ENCODE data around the gene COL6A1.
"Not testable (repeated sequence)": the region's sequence is repeated elsewhere in the genome, so short reads cannot be mapped to it uniquely, and the experiment has no call there.

Gene COL6A1

DNA sequence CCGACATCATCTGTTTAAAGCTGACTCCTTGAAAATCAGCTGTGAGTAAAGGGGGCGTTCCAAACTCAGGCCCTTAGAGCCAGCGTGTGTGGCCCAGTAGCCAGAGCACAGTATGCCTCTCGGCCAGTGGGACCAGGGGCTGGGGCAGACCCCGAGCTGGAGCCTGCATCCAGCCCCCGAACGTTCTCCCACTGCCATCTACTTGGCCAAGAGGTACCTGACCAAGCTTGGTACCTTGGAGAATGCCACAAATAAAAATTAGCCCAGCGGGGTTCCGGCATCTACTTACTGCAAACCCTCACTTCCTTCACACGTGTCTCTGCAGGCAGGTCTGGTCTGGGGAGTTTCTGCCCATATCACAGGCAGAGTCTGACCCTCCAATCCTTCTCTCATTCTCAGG, 59.6 kb downstream of the COL6A1 start:
- no peak for TF ChIP-seq POLR2A (IDR thresholded peaks at IDR 0.05; ENCODE audit: low read depth, low read length)
- DNase-seq (ENCODE audit: insufficient read length, low spot score) = no peak
- no peak for FAIRE-seq

DNA sequence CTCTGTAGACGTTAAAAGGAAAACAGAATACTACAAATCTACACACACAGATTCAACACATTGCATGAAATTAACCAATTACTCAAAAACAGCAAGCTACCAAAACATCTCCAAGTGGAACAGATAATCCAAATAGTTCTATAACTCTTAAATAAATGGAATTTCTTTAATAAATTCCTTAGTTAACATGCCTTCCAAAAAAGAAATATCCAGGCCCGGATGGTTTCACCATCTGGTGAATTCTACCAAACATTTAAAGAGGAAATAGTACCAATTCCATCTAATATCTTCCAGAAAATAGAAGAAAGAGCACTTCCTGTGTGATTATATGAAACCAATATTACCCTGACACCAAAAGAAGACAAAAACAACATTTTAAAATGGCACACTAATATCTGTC, 63.6 kb downstream of the COL6A1 start:
- no peak for TF ChIP-seq POLR2A (IDR thresholded peaks at IDR 0.05; ENCODE audit: low read depth, low read length)
- DNase-seq (ENCODE audit: insufficient read length, low spot score) (no peak), FAIRE-seq (no peak)

DNA sequence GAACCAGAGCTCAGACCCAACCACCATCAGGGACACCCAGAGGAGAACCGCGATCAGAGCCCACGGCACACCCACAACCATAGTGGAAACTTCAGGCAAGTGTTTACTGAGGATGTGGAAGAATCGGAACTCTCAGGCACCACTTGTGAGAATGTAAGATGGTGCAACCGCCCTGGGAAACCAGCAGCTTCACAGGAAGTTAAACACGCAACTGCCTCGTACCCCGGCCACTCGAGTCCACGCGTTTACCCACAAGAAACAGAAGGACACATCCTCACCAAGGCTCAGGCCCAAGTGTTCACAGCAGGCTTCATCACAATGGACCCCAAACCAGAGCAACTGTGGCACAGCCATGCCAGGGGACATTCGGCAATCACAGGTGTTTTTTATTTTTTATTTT, 64.9 kb downstream of the COL6A1 start:
- FAIRE-seq (no peak), DNase-seq (ENCODE audit: insufficient read length, low spot score) (no peak)
- no peak for TF ChIP-seq POLR2A (IDR thresholded peaks at IDR 0.05; ENCODE audit: low read depth, low read length)

DNA sequence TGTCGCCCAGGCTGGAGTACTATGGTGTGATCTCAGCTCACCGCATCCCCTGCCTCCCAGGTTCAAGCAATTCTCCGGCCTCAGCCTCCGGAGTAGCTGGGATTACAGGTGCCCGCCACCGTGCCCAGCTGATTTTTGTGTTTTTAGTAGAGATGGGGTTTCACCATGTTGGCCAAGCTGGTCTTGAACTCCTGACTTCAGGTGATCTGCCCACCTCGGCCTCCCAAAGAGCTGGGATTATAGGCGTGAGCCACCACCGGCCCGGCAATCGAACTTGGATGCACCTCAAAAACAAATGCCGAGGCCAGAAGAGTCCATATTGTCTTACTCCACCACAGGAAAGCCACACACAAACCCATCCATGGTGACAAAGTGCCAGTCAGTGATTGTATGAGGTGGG, 65.3 kb downstream of the COL6A1 start:
- not testable (repeated sequence) for FAIRE-seq; DNase-seq (ENCODE audit: insufficient read length, low spot score)

DNA sequence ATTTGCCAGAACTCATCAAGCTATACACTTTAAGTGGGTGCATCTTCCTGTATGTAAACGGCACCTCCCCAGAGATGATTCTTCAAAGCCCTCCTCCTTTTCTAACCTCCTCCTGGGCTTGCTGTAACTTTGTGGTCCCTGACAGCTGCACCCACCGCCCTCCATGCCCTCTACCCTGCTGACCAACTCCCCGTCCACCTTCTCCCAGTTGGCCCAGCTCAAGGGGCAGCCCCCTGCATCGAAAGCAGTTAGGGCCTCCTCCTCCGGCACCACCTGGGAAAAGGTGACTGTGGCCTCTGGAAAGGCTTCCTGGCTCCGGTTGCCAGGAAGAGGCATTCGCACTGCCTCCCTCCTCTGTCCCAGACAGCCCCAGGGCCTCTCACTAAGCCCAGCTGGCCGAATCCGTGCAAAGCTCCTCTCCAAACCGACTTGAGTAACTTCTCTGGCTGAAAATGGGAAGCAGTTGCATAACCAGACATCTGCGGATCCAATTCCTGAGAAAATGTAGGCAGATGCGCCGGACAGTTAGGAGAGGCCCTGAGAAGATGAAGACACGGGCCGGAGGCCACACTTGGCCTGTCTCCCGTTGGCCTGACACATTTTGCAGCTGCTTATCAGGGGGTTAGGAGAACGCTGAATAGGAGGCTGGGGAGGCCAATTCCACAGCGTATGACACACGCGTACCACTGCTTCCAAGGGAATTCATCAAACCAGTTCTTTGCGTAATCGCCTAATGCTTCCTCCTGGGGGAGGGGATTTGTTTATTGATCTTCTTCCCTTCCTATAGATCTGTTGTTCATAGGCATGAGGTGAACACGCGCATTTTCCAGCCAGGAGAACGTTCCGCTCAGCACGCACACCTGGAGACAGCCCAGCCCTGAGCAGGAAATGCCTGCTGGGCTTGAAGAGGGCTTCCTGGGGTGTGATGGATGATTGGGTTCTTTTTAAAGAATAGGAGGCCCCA, 67.6 kb downstream of the COL6A1 start:
- TF ChIP-seq POLR2A (IDR thresholded peaks at IDR 0.05; ENCODE audit: low read depth, low read length) = no peak
- DNase-seq (ENCODE audit: insufficient read length, low spot score) = peak; percentile 75
- no peak for FAIRE-seq

DNA sequence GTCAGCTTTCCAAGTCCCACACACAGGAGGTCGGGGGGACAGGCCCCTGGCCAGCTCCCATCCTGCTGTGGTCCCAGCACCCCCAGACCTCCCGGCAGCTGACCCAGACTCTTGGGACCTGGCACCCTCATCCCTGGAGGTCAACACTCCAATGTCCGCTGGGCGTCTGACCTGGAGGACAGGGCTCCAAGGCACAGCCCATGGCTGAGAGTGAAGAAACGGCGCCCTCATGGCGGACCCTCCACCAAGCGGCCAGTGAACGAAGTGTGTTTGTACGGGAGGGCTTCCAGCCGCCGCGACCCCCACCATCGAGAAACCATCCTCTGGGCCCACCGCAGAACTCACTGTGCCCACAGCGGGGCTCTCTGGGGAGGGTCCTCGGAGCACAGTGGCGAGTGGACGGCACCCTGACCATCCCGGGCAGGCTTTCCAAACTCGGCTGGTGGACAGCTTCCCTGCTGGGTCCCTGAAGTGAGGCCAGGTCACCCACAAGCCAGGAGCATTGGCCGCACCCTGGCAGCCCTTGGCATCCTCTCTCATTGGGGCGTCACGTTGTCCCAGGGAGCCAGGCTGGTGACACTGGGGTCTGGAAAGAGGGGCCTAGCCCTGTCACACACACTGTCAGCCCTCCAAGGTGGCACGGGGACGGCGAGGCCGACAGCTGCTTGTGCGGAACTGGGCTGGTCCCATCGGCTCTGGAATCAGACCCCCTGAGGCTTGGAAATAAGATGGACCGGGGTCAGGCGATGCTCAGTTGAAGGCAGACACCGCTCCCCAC, 68.5 kb downstream of the COL6A1 start:
- TF ChIP-seq POLR2A (IDR thresholded peaks at IDR 0.05; ENCODE audit: low read depth, low read length) = no peak
- no peak for FAIRE-seq
- no peak for DNase-seq (ENCODE audit: insufficient read length, low spot score)

DNA sequence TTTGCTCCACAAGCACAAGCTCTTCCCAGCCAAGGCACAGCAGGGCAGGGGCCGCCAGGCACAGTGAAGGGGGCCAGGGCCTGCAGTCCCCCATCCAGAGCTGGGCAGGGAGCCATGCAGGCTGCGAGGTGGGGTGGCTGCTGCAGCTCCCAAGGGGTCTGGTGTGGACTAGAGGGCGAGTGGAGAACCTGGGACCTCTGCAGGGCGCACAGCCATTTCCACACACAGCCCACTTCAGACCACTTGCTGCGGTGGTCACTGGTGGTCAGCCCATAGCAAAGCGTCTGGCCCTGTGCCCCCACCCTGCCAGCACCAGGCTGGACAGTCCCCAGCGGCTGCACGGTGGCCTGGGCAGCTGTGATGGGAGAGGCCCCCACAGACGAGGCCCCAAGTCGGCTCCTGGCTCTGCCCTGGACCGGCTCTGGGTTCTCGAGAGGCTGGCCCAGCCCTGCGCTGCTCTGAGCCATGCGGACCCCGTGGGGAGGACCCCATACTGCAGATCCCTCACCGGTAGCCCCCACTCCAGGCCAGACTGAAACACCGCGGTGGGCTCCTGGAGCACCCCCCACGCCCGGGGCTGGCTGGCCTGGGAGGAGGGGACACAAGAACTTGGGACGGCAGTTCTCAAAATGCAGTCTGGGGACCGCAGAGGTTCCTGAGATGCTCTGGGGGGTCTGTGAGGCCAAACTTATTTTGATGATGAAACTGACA, 69.3 kb downstream of the COL6A1 start:
- FAIRE-seq (no peak), DNase-seq (ENCODE audit: insufficient read length, low spot score) (no peak)
- TF ChIP-seq POLR2A (IDR thresholded peaks at IDR 0.05; ENCODE audit: low read depth, low read length) = no peak

DNA sequence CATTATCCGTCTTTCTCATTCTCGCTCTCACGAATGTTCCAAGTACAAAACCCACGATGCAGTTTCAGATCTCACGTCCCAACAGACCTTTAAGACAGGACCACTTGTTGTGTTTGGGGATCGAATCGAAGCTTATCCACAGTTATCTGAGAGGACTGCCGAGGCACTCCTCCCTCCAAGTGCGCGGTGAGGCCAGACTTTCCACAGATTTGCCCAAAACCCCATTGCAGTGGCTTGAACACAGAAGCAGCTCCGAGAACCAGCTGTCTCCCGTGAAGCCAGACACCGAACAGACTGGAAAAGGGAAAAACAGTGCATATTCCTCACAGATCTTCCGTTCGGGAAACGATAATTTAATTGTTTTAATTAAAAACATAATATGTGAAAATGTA, 69.8 kb downstream of the COL6A1 start:
- FAIRE-seq (no peak), DNase-seq (ENCODE audit: insufficient read length, low spot score) (no peak)
- no peak for TF ChIP-seq POLR2A (IDR thresholded peaks at IDR 0.05; ENCODE audit: low read depth, low read length)

DNA sequence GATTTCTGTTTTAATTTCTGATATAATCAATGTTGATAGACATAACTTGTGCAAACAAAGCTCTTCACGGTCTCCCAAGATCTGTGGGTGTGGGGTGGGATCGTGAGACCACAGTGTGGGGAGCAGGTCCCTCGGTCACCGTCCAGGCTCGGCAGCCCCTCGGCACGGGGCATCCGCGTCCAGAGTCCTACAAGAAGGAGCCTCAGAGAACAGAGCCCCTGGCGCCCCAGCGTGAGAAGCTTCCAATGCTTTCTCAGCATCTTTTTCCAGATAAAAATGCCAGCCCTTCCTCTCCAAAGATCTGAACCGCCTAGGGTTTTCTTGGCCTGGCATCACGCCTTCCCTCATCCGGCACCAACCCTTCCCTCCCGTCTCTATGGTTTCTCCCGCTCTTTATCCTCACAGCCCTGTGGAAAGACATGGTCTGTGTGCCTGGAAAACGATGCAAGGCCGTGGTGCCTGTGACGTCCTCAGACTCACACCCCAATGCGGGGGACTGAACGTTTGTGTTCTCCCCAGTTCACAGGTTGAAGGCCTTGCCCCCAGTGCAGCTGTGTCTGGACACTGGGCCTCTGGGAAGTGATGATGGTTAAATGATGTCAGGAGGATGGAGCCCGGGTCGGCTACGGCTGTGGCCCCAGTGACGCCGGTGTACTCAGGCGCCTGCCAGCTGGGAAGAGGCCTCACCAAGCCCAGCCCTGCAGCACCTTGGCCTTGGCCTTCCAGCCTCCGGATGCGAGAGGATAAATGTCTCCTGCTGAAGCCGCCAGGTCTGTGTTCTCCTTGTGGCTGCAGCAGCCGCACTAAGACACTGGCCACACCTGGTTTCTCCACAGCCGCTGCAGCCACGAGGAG, 70.5 kb downstream of the COL6A1 start:
- no peak for FAIRE-seq
- DNase-seq (ENCODE audit: insufficient read length, low spot score) = no peak
- no peak for TF ChIP-seq POLR2A (IDR thresholded peaks at IDR 0.05; ENCODE audit: low read depth, low read length)

DNA sequence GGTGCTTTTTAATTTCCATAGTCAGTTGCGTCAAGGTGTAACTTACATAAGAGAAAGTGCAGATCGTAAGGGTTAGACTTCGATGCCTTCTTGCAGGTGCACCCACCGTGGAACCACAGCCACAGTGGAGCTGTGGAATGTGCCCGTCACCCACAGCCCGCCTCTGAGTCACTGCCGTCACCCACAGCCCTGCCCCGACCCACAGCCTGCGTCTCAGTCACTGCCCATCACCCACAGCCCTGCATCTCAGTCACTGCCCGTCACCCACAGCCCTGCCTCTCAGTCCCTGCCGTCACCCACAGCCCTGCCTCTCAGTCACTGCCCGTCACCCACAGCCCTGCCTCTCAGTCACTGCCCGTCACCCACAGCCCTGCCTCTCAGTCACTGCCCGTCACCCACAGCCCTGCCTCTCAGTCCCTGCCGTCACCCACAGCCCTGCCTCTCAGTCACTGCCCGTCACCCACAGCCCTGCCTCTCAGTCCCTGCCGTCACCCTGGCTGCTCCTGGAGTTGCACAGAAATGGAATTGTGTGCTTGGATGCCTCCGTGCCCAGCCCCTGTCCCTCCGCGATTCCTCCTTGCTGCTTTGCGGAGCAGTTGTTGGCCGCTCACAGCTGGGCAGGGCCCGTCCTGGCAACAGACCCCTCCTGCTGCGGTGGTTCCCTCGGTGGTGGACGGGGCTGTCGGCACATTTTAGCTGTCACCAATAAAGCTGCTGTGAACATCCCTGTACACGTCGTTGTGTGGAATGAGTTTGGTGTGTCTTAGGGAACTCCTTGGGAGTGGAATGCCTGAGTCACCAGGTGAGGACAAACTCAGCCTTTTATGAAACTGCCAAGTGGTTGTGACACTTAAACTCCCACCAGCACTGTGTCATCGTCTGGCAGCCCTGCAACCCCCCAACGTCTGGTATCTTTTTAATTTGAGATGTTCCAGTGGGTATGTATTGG, 71.4 kb downstream of the COL6A1 start:
- DNase-seq (ENCODE audit: insufficient read length, low spot score) (peak; percentile 62), FAIRE-seq (no peak)
- TF ChIP-seq POLR2A (IDR thresholded peaks at IDR 0.05; ENCODE audit: low read depth, low read length) = no peak

DNA sequence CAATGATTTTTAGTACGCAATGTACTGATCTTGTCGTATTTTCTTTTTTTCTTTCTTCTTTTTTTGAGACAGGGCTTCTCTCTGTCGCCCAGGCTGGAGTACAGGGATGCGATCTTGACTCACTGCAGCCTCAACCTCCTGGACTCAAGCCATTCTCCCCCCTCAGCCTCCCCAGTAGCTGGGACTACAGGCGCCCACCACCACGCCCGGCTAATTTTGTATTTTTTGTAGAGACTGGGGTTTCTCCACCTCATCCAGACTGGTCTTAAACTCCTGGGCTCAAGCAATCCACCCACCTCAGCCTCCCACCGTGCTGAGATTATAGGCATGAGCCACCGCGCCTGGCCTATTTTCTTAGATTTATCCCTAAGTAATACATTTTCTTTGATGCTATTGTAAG, 72.5 kb downstream of the COL6A1 start:
- no peak for TF ChIP-seq POLR2A (IDR thresholded peaks at IDR 0.05; ENCODE audit: low read depth, low read length)
- no peak for FAIRE-seq
- no peak for DNase-seq (ENCODE audit: insufficient read length, low spot score)

DNA sequence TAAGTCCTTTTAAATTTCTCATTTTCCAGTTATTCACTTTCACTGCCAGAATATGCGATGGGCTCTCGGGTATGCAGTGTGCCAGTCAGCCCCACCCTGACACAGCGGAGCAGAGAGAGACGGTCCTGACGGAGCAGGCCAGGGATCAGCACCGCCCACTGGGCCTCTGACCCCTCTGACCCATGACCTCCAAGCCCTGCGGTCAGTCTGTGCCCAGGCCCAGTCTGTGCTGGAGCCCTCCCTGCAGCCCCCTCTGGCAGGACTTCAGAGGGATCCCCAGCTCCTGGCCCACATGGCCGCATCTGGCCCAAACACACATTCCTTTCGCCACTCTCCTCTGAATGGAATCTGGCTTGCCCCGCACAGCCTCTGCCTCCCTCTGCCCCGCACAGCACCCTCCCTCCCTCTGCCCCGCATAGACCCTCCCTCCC, 72.9 kb downstream of the COL6A1 start:
- DNase-seq (ENCODE audit: insufficient read length, low spot score) (no peak), FAIRE-seq (no peak)
- TF ChIP-seq POLR2A (IDR thresholded peaks at IDR 0.05; ENCODE audit: low read depth, low read length) = no peak
